Measurements from ENCODE around the gene GAS2.

GRCh38 chr11:22832315-22833015, 166.1 kb downstream of the GAS2 start:
- TF ChIP-seq CTCF (IDR thresholded peaks at IDR 0.05) (no peak), ZFX (IDR thresholded peaks at IDR 0.05; ENCODE audit: borderline replicate concordance) (no peak)
